Brain microvascular endothelial cell (primary cell): ENCODE results near the gene ERCC6.

Experiments
- DNase-seq: peaks from one replicate; pipeline ENCODE4 v3.0.0-alpha.2; 2020
- H3K27ac ChIP-seq: fragments of 250-450 bp; sonication (Bioruptor Pico); 2 replicates; pipeline ENCODE4 v1.5.1; 2020; ENCODE audit warnings: mild to moderate bottlenecking, moderate library complexity
- H3K27me3 ChIP-seq: fragments of 250-450 bp; sonication (Bioruptor Pico); replicated peaks from 2 replicates; pipeline ENCODE4 v1.5.1; 2020; ENCODE audit warnings: mild to moderate bottlenecking
- H3K36me3 ChIP-seq: fragments of 250-450 bp; sonication (Bioruptor Pico); replicated peaks from 2 replicates; pipeline ENCODE4 v1.5.1; 2020; ENCODE audit warnings: mild to moderate bottlenecking
- H3K4me3 ChIP-seq: 2 replicates; pipeline ENCODE4 v1.5.1; 2011; ENCODE audit warnings: low read depth, mild to moderate bottlenecking, control low read depth, low read length, moderate library complexity
- CTCF ChIP-seq: IDR thresholded peaks from 2 replicates; pipeline ENCODE4 v1.5.1; 2011; ENCODE audit warnings: low read depth, mild to moderate bottlenecking, moderate library complexity, low read length, control low read depth, inconsistent platforms; ENCODE audit errors: missing control alignments
- in situ Hi-C: cut with HindIII; loops from 2 replicates; pipeline ENCODE4 v1.10.0; 2017; ENCODE audit warnings: low sequenced_read_pairs, low pct_ligation_motif_present

ERCC6 gene

GRCh38 chr10:49534670-49535381 lies 4.1 kb downstream of the ERCC6 start:
- peak; percentile 79 for DNase-seq
- Histone ChIP-seq H3K27me3 (no peaks in the 10 kb centered on the region), H3K27ac (peak overlapping the region; percentile 66), H3K4me3 (peak overlapping the region; percentile 9), H3K36me3 (peaks cover 26% of the 10 kb centered on the region)
- in situ Hi-C loops = no loop called here
- no peak for TF ChIP-seq CTCF

GRCh38 chr10:49532461-49532860 lies 6.5 kb downstream of the ERCC6 start:
- no peak overlapping the region for H3K4me3 ChIP-seq
- H3K36me3 ChIP-seq = peaks cover 49% of the 10 kb centered on the region
- no peaks in the 10 kb centered on the region for H3K27me3 ChIP-seq
- in situ Hi-C loops = no loop called here
- DNase-seq = no peak
- H3K27ac ChIP-seq = no peak overlapping the region
- no peak for TF ChIP-seq CTCF

GRCh38 chr10:49528977-49529506 lies 9.9 kb downstream of the ERCC6 start:
- Histone ChIP-seq H3K4me3 (no peak overlapping the region), H3K27ac (no peak overlapping the region), H3K27me3 (no peaks in the 10 kb centered on the region), H3K36me3 (peaks cover 71% of the 10 kb centered on the region)
- in situ Hi-C loops = no loop called here
- no peak for DNase-seq
- TF ChIP-seq CTCF = no peak

- Histone ChIP-seq H3K36me3 (peaks cover 83% of the 10 kb centered on the region), H3K4me3 (no peak overlapping the region), H3K27me3 (no peaks in the 10 kb centered on the region), H3K27ac (no peak overlapping the region)
- DNase-seq = no peak
- in situ Hi-C loops = no loop called here
- TF ChIP-seq CTCF = no peak
Observed at GRCh38 chr10:49527850-49528249, 11.1 kb downstream of the ERCC6 start.

GRCh38 chr10:49527061-49527460 lies 11.9 kb downstream of the ERCC6 start:
- Histone ChIP-seq H3K36me3 (peaks cover 81% of the 10 kb centered on the region), H3K27me3 (no peaks in the 10 kb centered on the region), H3K27ac (no peak overlapping the region), H3K4me3 (no peak overlapping the region)
- no peak for TF ChIP-seq CTCF
- in situ Hi-C loops = no loop called here
- DNase-seq = no peak

- peaks cover 78% of the 10 kb centered on the region for H3K36me3 ChIP-seq
- in situ Hi-C loops = no loop called here
- no peak for DNase-seq
Observed at GRCh38 chr10:49526619-49527018, 12.3 kb downstream of the ERCC6 start.

More at GRCh38 chr10:49526619-49527018, 12.3 kb downstream of the ERCC6 start:
- TF ChIP-seq CTCF = no peak
- Histone ChIP-seq H3K4me3 (no peak overlapping the region), H3K27ac (no peak overlapping the region), H3K27me3 (no peaks in the 10 kb centered on the region)
